GM12878 (cell line): ENCODE measurements around the gene POP7. TPM values are rescaled to one million over a fixed set of nuclear protein-coding genes. Genes with fewer than 3 reads are reported as not detected.

ENCODE experiments used
- ATAC-seq: fragments of 200-7000 bp; cut with Tn5 transposase; 3 replicates; pipeline ENCODE4 v1.9.1; 2020; ENCODE audit warnings: mild to moderate bottlenecking, moderate library complexity
- BruUV-seq: library from RNA; stranded (reverse); fragments of 400-500 nt; replicated peaks from 2 replicates; lab custom pipeline; 2021; lab: Mats Ljungman, UMichigan
- CTCF ChIA-PET: fragments of 300-600 bp; sonication (Branson Sonifier 250); formaldehyde crosslinking; extraction: SDS; loops from one replicate; lab custom pipeline; 2021; ENCODE audit warnings: inconsistent platforms; lab: Yijun Ruan, JAX
- POLR2A ChIA-PET: fragments of 350-600 bp; formaldehyde crosslinking; extraction: SDS; loops from one replicate; lab custom pipeline; 2021; ENCODE audit warnings: inconsistent platforms; lab: Charles Lee
- RAD21 ChIA-PET: fragments of 300-600 bp; sonication (Branson Sonifier 250); formaldehyde crosslinking; loops from one replicate; lab custom pipeline; 2023; ENCODE audit warnings: antibody characterized with exemption; ENCODE audit not compliant: unreplicated experiment; lab: Charles Lee
- SMC1A ChIA-PET: fragments of 300-600 bp; sonication (Branson Sonifier 250); formaldehyde crosslinking; loops from one replicate; lab custom pipeline; 2023; ENCODE audit not compliant: unreplicated experiment, uncharacterized antibody; lab: Charles Lee
- DNase-seq: peaks from one replicate; pipeline ENCODE4 v3.0.0-alpha.2; 2011; ENCODE audit warnings: low read depth, low spot score
- FAIRE-seq: peaks from 3 replicates; lab custom pipeline; 2011; peaks lifted over from hg19 to GRCh38; lab: Jason Lieb, UNC
- H2AFZ ChIP-seq: 2 replicates; pipeline ENCODE4 v1.6.0; 2011; ENCODE audit warnings: low read depth, low read length, control low read depth; ENCODE audit not compliant: control insufficient read depth
- H3K27ac ChIP-seq: 2 replicates; pipeline ENCODE4 v1.5.1; 2011; ENCODE audit warnings: control low read depth; ENCODE audit not compliant: control insufficient read depth, insufficient read depth
- H3K27me3 ChIP-seq, 2 experiments: replicated peaks in 1 of 2; 2 replicates each; pipeline versions ENCODE4 v1.6.0 to v1.6.1; 2011; ENCODE audit warnings: low read length in 1 of 2; ENCODE audit not compliant: control insufficient read depth in 2 of 2, insufficient read depth in 2 of 2
- H3K36me3 ChIP-seq, 2 experiments: 2 replicates each; pipeline ENCODE4 v1.5.1; 2011; ENCODE audit warnings: low read length in 1 of 2; ENCODE audit not compliant: control insufficient read depth in 2 of 2, insufficient read depth in 2 of 2
- H3K4me1 ChIP-seq: 2 replicates; pipeline ENCODE4 v1.6.1; 2011; ENCODE audit warnings: mild to moderate bottlenecking, low read length, moderate library complexity, mixed read lengths; ENCODE audit not compliant: control insufficient read depth, insufficient read depth
- H3K4me2 ChIP-seq: 2 replicates; pipeline ENCODE4 v1.6.0; 2011; ENCODE audit warnings: control low read depth; ENCODE audit not compliant: control insufficient read depth, insufficient read depth
- H3K4me3 ChIP-seq: fragments of 200-600 bp; sonication (generic); 2 replicates; pipeline ENCODE4 v1.5.1; 2016
- H3K79me2 ChIP-seq: 2 replicates; pipeline ENCODE4 v1.6.0; 2011; ENCODE audit warnings: low read length; ENCODE audit not compliant: control insufficient read depth, insufficient read depth
- H3K9ac ChIP-seq: 2 replicates; pipeline ENCODE4 v1.8.0; 2011; ENCODE audit warnings: low read length, control low read depth, mixed read lengths; ENCODE audit not compliant: control insufficient read depth, insufficient read depth
- H3K9me3 ChIP-seq: replicated peaks from 3 replicates; pipeline ENCODE4 v1.5.1; 2011; ENCODE audit warnings: mild to moderate bottlenecking, low read length; ENCODE audit not compliant: control insufficient read depth, insufficient read depth
- H4K20me1 ChIP-seq: 2 replicates; pipeline ENCODE4 v1.6.0; 2011; ENCODE audit not compliant: control insufficient read depth, insufficient read depth
- BHLHE40 ChIP-seq, 2 experiments: fragments of 450-650 bp in 1 of 2; IDR thresholded peaks; 2 replicates each; pipeline ENCODE4 v1.6.1; 2011 to 2017; ENCODE audit warnings: low read depth in 2 of 2, borderline replicate concordance in 1 of 2, improper control_type of control experiment in 1 of 2, low read length in 1 of 2, mild to moderate bottlenecking in 1 of 2
- CHD4 ChIP-seq: fragments of 200-600 bp; sonication (generic); IDR thresholded peaks from 2 replicates; pipeline ENCODE4 v1.6.1; 2016; ENCODE audit warnings: mild to moderate bottlenecking
- CREB1 ChIP-seq: IDR thresholded peaks from 2 replicates; pipeline ENCODE4 v1.6.1; 2012; ENCODE audit warnings: low read depth, mild to moderate bottlenecking, inconsistent platforms
- CREM ChIP-seq: IDR thresholded peaks from 2 replicates; pipeline ENCODE4 v1.6.1; 2014; ENCODE audit warnings: antibody characterized with exemption, low read depth
- ETV6 ChIP-seq, 2 experiments: fragments of 450-650 bp in 1 of 2; IDR thresholded peaks in 1 of 2; conservative IDR thresholded peaks in 1 of 2; 2 replicates each; pipeline ENCODE4 v1.6.1; 2014; ENCODE audit warnings: antibody characterized with exemption in 1 of 2, borderline replicate concordance in 1 of 2, low read depth in 1 of 2, mild to moderate bottlenecking in 1 of 2, moderate library complexity in 1 of 2
- EZH2 ChIP-seq: IDR thresholded peaks from 2 replicates; pipeline ENCODE4 v1.6.1; 2012; ENCODE audit warnings: low read depth, mild to moderate bottlenecking, control low read depth, inconsistent platforms, low read length, borderline replicate concordance; ENCODE audit not compliant: control insufficient read depth
- GATAD2B ChIP-seq: fragments of 450-650 bp; conservative IDR thresholded peaks from 2 replicates; pipeline ENCODE4 v1.6.1; 2017; ENCODE audit warnings: low read depth, mild to moderate bottlenecking, moderate library complexity
- PKNOX1 ChIP-seq: fragments of 450-650 bp; IDR thresholded peaks from 2 replicates; pipeline ENCODE4 v1.6.1; 2016; ENCODE audit warnings: mild to moderate bottlenecking
- RAD51 ChIP-seq: fragments of 450-650 bp; IDR thresholded peaks from 2 replicates; pipeline ENCODE4 v1.6.1; 2016; ENCODE audit warnings: moderate library complexity, mild to moderate bottlenecking, inconsistent platforms
- TBL1XR1 ChIP-seq: IDR thresholded peaks from 2 replicates; pipeline ENCODE4 v1.6.1; 2012; ENCODE audit warnings: low read depth, low read length, improper control_type of control experiment
- TCF12 ChIP-seq: IDR thresholded peaks from 2 replicates; pipeline ENCODE4 v1.6.1; 2011; ENCODE audit warnings: low read depth, mild to moderate bottlenecking, low read length
- TCF3 ChIP-seq: IDR thresholded peaks from 2 replicates; pipeline ENCODE4 v1.6.1; 2012; ENCODE audit warnings: low read depth, mild to moderate bottlenecking, low read length, borderline replicate concordance; ENCODE audit not compliant: insufficient read depth
- ZBTB40 ChIP-seq: fragments of 450-650 bp; IDR thresholded peaks from 2 replicates; pipeline ENCODE4 v1.6.1; 2016; ENCODE audit warnings: mild to moderate bottlenecking, moderate library complexity, borderline replicate concordance
- WGBS: methylation state at CpG from one replicate; pipeline ENCODE4 v1.1.6; 2016; ENCODE audit warnings: low lambda C conversion rate; ENCODE audit not compliant: insufficient replicate concordance, insufficient coverage; ENCODE audit errors: missing lambda C conversion rate; 5-methylcytosine and 5-hydroxymethylcytosine counted together
- in situ Hi-C: fragments of 300-500 bp; cut with MboI; formaldehyde crosslinking; loops from 9 replicates; pipeline ENCODE4 v1.14.3; 2018; ENCODE audit warnings: mixed read lengths
- intact Hi-C: fragments of 100-400 bp; cut with micrococcal nuclease; formaldehyde crosslinking; loops from one replicate; pipeline ENCODE4 v1.14.2; 2022; ENCODE audit not compliant: unreplicated experiment
- polyA plus RNA-seq, 11 experiments: library from polyadenylated mRNA; depleted of rRNA in 4 of 11; unstranded in 6 of 11; stranded (reverse) in 5 of 11; fragments of >200 nt; fragmentation: Nextera tagmentation in 4 of 11; fragmentation: Illumina TruSeq in 1 of 11; extraction: Ambion mirVana in 4 of 11; extraction: Trizol in 1 of 11; gene quantifications; 1 replicate in 1 of 11; 2 replicates in 10 of 11; pipeline versions ENCODE4 v1.2.1 to v1.2.3, GENCODE V29; 2011 to 2016; ENCODE audit warnings: inconsistent platforms in 2 of 11, missing spikeins in 2 of 11, low read depth in 1 of 11
- total RNA-seq, 4 experiments: library from RNA; depleted of rRNA in 3 of 4; stranded (reverse); fragments of >200 nt in 3 of 4; fragmentation: Illumina TruSeq in 1 of 4; extraction: Trizol in 1 of 4; gene quantifications; 2 replicates each; pipeline versions ENCODE4 v1.2.1 to v1.2.3, GENCODE V29; 2013 to 2021

Gene POP7
- total and polyA plus RNA-seq, 10 of the 15 experiments (the other 5 are each of a cell fraction or from before 2014, with no cell fraction given), result 12.1 to 148 (median 51.7) TPM

GRCh38 chr7:100673302-100673941 is 32.5 kb upstream of the POP7 start, which contains the start of gene GNB2:
Gene GNB2 (plus strand): TSS chr7:100673740. CDS start chr7:100676266, 2,526 bp downstream.
- peak within 1 kb of the TSS; percentile 72 for H3K4me2 ChIP-seq
- no peaks in the 10 kb centered on the region for H3K27me3 ChIP-seq
- 0 out of 2 replicates have a peak, but pooled peaks cover 3% of the 10 kb centered on the region for H4K20me1 ChIP-seq
- peaks cover 24% of the 10 kb centered on the region for H3K79me2 ChIP-seq
- no TSS peak for BruUV-seq
- peak; percentile 99 for FAIRE-seq
- H2AFZ ChIP-seq, result peak within 1 kb of the TSS; percentile 98
- peak; percentile 95 for DNase-seq
- 1% methylated on average over 35 of the region's 65 CpGs for WGBS
- H3K4me3 ChIP-seq, result peak within 1 kb of the TSS; percentile 98
- RAD21 ChIA-PET, result interaction anchor here (0.7 to 1.0 kb wide), 2 partner anchors 32 to 60 kb away, joined by 3 to 7 read pairs; partner anchors contain the start of gene POP7
- SMC1A ChIA-PET, result interaction anchor here (0.6 to 1.0 kb wide), 4 partner anchors 9 to 244 kb away, joined by 3 read pairs; partner anchors contain the start of gene MOSPD3
- H3K9me3 ChIP-seq, result no peaks in the 10 kb centered on the region
- in situ Hi-C loops, result no loop called here
- peak; percentile 72 for ATAC-seq
- CTCF ChIA-PET, result interaction anchor here (0.9 to 1.3 kb wide), 5 partner anchors 16 to 39 kb away, joined by 3 to 6 read pairs (median 4); partner anchors contain the start of gene POP7
- H3K9ac ChIP-seq, result peak within 1 kb of the TSS; percentile 94
- no peaks in the 10 kb centered on the region; the same call in 1 of the 2 replicates for H3K4me1 ChIP-seq
- H3K36me3 ChIP-seq, result peaks cover 4 to 17% of the 10 kb centered on the region in 2 experiments; a peak in 2 of 4 replicates
- peak within 1 kb of the TSS; percentile 92 for H3K27ac ChIP-seq
- POLR2A ChIA-PET, result interaction anchor here (0.7 to 1.3 kb wide), 4 partner anchors 61 to 118 kb away, joined by 3 to 6 read pairs (median 4); partner anchors contain the start of genes FBXO24 and MOSPD3
- intact Hi-C loops, result loop anchor here (2.0 kb wide), 1 partner anchor 61 kb away; the partner anchor contains the start of gene MOSPD3
- TF ChIP-seq ZBTB40 (no peak), TBL1XR1 (peak; percentile 74), CREM (peak; percentile 92), ETV6 (conservative IDR thresholded peaks at IDR 0.05 in 1 of 2, IDR thresholded peaks at IDR 0.05 in 1 of 2; ENCODE audit: borderline replicate concordance in 1 of 2, low read depth in 1 of 2) (peak in 1 of 2 experiments; percentile 72; a peak in 1 of 4 replicates), PKNOX1 (peak; percentile 58; the same call in 1 of the 2 replicates), CREB1 (peak; percentile 94), CHD4 (no peak), BHLHE40 (IDR thresholded peaks at IDR 0.05; ENCODE audit: borderline replicate concordance in 1 of 2, low read depth in 2 of 2, low read length in 1 of 2) (peak; percentile 99), RAD51 (peak; percentile 100), GATAD2B (peak; percentile 99), TCF12 (no peak), TCF3 (peak; percentile 52; the same call in 1 of the 2 replicates), EZH2 (no peak)
